BE2C (cell line): ENCODE measurements around the gene NFKBIB.

Experiments used
- DNase-seq: peaks from one replicate; pipeline ENCODE4 v3.0.0-alpha.2; 2020
- H3K27me3 ChIP-seq: fragments of 250-450 bp; sonication (Bioruptor Pico); 2 replicates; pipeline ENCODE4 v1.5.1; 2020; ENCODE audit warnings: mild to moderate bottlenecking
- H3K36me3 ChIP-seq: fragments of 250-450 bp; sonication (Bioruptor Pico); 2 replicates; pipeline ENCODE4 v1.5.1; 2020; ENCODE audit warnings: mild to moderate bottlenecking
- H3K4me1 ChIP-seq: fragments of 250-450 bp; sonication (Bioruptor Pico); 2 replicates; pipeline ENCODE4 v1.5.1; 2020
- H3K4me3 ChIP-seq: 2 replicates; pipeline ENCODE4 v1.5.1; 2011; ENCODE audit warnings: low read depth, low read length
- H3K9me3 ChIP-seq: fragments of 250-450 bp; sonication (Bioruptor Pico); 2 replicates; pipeline ENCODE4 v1.5.1; 2020
- TF ChIP-seq, protein P1 (sequence below): IDR thresholded peaks from 2 replicates; pipeline ENCODE4 v1.5.1; 2012; ENCODE audit warnings: mild to moderate bottlenecking, low read depth, low read length

NFKBIB gene

GRCh38 chr19:38956264-38956663, 56.5 kb downstream of the NFKBIB start:
- no peaks in the 10 kb centered on the region for H3K4me1 ChIP-seq
- no peak overlapping the region for H3K4me3 ChIP-seq
- H3K9me3 ChIP-seq, result no peaks in the 10 kb centered on the region
- TF ChIP-seq, protein P1, sequence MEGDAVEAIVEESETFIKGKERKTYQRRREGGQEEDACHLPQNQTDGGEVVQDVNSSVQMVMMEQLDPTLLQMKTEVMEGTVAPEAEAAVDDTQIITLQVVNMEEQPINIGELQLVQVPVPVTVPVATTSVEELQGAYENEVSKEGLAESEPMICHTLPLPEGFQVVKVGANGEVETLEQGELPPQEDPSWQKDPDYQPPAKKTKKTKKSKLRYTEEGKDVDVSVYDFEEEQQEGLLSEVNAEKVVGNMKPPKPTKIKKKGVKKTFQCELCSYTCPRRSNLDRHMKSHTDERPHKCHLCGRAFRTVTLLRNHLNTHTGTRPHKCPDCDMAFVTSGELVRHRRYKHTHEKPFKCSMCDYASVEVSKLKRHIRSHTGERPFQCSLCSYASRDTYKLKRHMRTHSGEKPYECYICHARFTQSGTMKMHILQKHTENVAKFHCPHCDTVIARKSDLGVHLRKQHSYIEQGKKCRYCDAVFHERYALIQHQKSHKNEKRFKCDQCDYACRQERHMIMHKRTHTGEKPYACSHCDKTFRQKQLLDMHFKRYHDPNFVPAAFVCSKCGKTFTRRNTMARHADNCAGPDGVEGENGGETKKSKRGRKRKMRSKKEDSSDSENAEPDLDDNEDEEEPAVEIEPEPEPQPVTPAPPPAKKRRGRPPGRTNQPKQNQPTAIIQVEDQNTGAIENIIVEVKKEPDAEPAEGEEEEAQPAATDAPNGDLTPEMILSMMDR, result no peak
- H3K27me3 ChIP-seq, result no peaks in the 10 kb centered on the region
- no peaks in the 10 kb centered on the region; the same call in 1 of the 2 replicates for H3K36me3 ChIP-seq
- no peak for DNase-seq

DNA sequence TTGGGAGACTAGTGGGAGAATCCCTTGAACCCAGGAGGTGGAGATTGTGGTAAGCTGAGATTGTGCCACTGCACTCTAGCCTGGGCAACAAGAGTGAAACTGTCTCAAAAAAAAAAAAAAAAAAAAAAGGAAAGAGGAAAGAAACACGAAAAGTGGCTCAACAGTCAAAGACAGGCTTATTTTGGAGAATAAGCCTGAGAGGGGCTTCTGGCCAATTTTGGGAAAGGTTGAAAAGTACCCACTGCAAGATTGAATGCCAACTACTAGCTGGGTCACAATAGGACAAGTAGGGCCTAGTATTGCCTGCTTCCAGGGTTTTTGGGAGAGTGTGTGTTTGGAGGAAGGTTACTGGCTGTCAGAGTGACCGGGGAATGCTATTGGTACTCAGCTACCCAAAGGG, 58.5 kb downstream of the NFKBIB start:
- Histone ChIP-seq H3K27me3 (no peaks in the 10 kb centered on the region), H3K4me3 (no peak overlapping the region), H3K36me3 (no peaks in the 10 kb centered on the region; the same call in 1 of the 2 replicates), H3K4me1 (no peaks in the 10 kb centered on the region), H3K9me3 (no peaks in the 10 kb centered on the region)
- TF ChIP-seq, protein P1, result no peak
- no peak for DNase-seq
